Measurements from ENCODE around the gene ULK3. TPM values are rescaled to one million over a fixed set of nuclear protein-coding genes. Genes with fewer than 3 reads are reported as not detected.

Gene ULK3
- total RNA-seq, 1 donor from 2014 or later = 52.1 TPM

GRCh38 chr15:74823324-74823723 is 19.6 kb downstream of the ULK3 start:
- no peaks in the 10 kb centered on the region for H3K36me3 Mint-ChIP-seq (ENCODE audit: low read depth)
- no peak for TF ChIP-seq CTCF (IDR thresholded peaks at IDR 0.05)
- DNase-seq (no peak), ATAC-seq (ENCODE audit: low read depth) (no peak)
- H3K27ac Mint-ChIP-seq = no peak overlapping the region
- intact Hi-C loops (cut with micrococcal nuclease) = no loop called here
- no peak overlapping the region for H3K4me3 Mint-ChIP-seq
- peaks cover 43% of the 10 kb centered on the region for H3K4me1 Mint-ChIP-seq
- peaks cover 18% of the 10 kb centered on the region for H3K27me3 Mint-ChIP-seq
- CTCF ChIA-PET = no interaction called here
- H3K9me3 Mint-ChIP-seq = no peaks in the 10 kb centered on the region
- POLR2A ChIA-PET = interaction anchor here (0.6 kb wide), 1 partner anchor 12 kb away, joined by 3 read pairs; no protein-coding TSS in a partner anchor

- DNase-seq = no peak
- H3K27me3 Mint-ChIP-seq = peaks cover 8% of the 10 kb centered on the region
- H3K36me3 Mint-ChIP-seq (ENCODE audit: low read depth) = no peaks in the 10 kb centered on the region
- TF ChIP-seq CTCF (IDR thresholded peaks at IDR 0.05) = no peak
- H3K9me3 Mint-ChIP-seq = no peaks in the 10 kb centered on the region
- ChIA-PET POLR2A (interaction anchor here (1.3 to 2.2 kb wide), 2 partner anchors 11 to 39 kb away, joined by 7 to 13 read pairs; no protein-coding TSS in a partner anchor), CTCF (interaction anchor here (0.9 kb wide), 1 partner anchor 79 kb away, joined by 3 read pairs; no protein-coding TSS in a partner anchor)
- no peak overlapping the region for H3K27ac Mint-ChIP-seq
- ATAC-seq (ENCODE audit: low read depth) = no peak
- H3K4me1 Mint-ChIP-seq = peaks cover 43% of the 10 kb centered on the region
- intact Hi-C loops (cut with micrococcal nuclease) = no loop called here
- H3K4me3 Mint-ChIP-seq = no peak overlapping the region
Observed at GRCh38 chr15:74822233-74822632, 20.7 kb downstream of the ULK3 start.

GRCh38 chr15:74821790-74822158 is 21.2 kb downstream of the ULK3 start:
- H3K4me3 Mint-ChIP-seq = no peak overlapping the region
- intact Hi-C loops (cut with micrococcal nuclease) = loop anchor here (1.0 kb wide), 1 partner anchor 80 kb away; no protein-coding TSS in a partner anchor
- CTCF ChIA-PET = interaction anchor here (0.7 to 1.0 kb wide), 5 partner anchors 9 to 80 kb away, joined by 3 to 4 read pairs (median 3); partner anchors contain the start of gene CSK
- no peaks in the 10 kb centered on the region for H3K36me3 Mint-ChIP-seq (ENCODE audit: low read depth)
- peaks cover 3% of the 10 kb centered on the region for H3K27me3 Mint-ChIP-seq
- no peak overlapping the region for H3K27ac Mint-ChIP-seq
- POLR2A ChIA-PET = interaction anchor here (0.5 to 2.2 kb wide), 10 partner anchors 11 to 206 kb away, joined by 3 to 13 read pairs (median 6); partner anchors contain the start of gene CLK3
- DNase-seq (no peak), ATAC-seq (ENCODE audit: low read depth) (no peak)
- H3K9me3 Mint-ChIP-seq = no peaks in the 10 kb centered on the region
- H3K4me1 Mint-ChIP-seq = peaks cover 43% of the 10 kb centered on the region
- no peak for TF ChIP-seq CTCF (IDR thresholded peaks at IDR 0.05)

GRCh38 chr15:74821091-74821789 is 21.7 kb downstream of the ULK3 start:
- ATAC-seq (ENCODE audit: low read depth) = peak; percentile 92
- ChIA-PET POLR2A (interaction anchor here (0.5 to 2.2 kb wide), 13 partner anchors 10 to 206 kb away, joined by 3 to 13 read pairs (median 4); partner anchors contain the start of gene CLK3), CTCF (interaction anchor here (0.7 to 1.4 kb wide), 7 partner anchors 9 to 80 kb away, joined by 3 to 8 read pairs (median 3); partner anchors contain the start of gene CSK)
- H3K27ac Mint-ChIP-seq = peak overlapping the region; percentile 31
- H3K4me3 Mint-ChIP-seq = peak overlapping the region; percentile 63
- peaks cover 43% of the 10 kb centered on the region for H3K4me1 Mint-ChIP-seq
- DNase-seq = peak; percentile 47
- no peaks in the 10 kb centered on the region for H3K9me3 Mint-ChIP-seq
- intact Hi-C loops (cut with micrococcal nuclease) = loop anchor here (1.0 kb wide), 1 partner anchor 80 kb away; no protein-coding TSS in a partner anchor
- TF ChIP-seq CTCF (IDR thresholded peaks at IDR 0.05) = no peak
- no peaks in the 10 kb centered on the region for H3K27me3 Mint-ChIP-seq
- no peaks in the 10 kb centered on the region for H3K36me3 Mint-ChIP-seq (ENCODE audit: low read depth)

GRCh38 chr15:74820056-74820455 is 22.9 kb downstream of the ULK3 start:
- no peak for TF ChIP-seq CTCF (IDR thresholded peaks at IDR 0.05)
- DNase-seq (no peak), ATAC-seq (ENCODE audit: low read depth) (no peak)
- H3K27me3 Mint-ChIP-seq = no peaks in the 10 kb centered on the region
- no peak overlapping the region for H3K27ac Mint-ChIP-seq
- ChIA-PET POLR2A (interaction anchor here (1.2 to 2.2 kb wide), 6 partner anchors 16 to 50 kb away, joined by 3 to 13 read pairs (median 4); no protein-coding TSS in a partner anchor), CTCF (interaction anchor here (1.3 to 1.5 kb wide), 4 partner anchors 36 to 52 kb away, joined by 3 to 8 read pairs (median 6); no protein-coding TSS in a partner anchor)
- H3K9me3 Mint-ChIP-seq = no peaks in the 10 kb centered on the region
- no peaks in the 10 kb centered on the region for H3K36me3 Mint-ChIP-seq (ENCODE audit: low read depth)
- intact Hi-C loops (cut with micrococcal nuclease) = no loop called here
- peaks cover 48% of the 10 kb centered on the region for H3K4me1 Mint-ChIP-seq
- no peak overlapping the region for H3K4me3 Mint-ChIP-seq

Measured in activated B cell treated with CpG ODN at 0.5 μM for 24 hours (primary cell).